Mesendoderm (in vitro differentiated cells): Measurements from ENCODE around the gene PRRT4.

Experiments used
- DNase-seq: peaks from one replicate; pipeline ENCODE4 v3.0.0; 2013
- H2AK5ac ChIP-seq: 2 replicates; pipeline ENCODE4 v1.6.1; 2013; ENCODE audit warnings: low read length, inconsistent platforms
- H2BK120ac ChIP-seq: 2 replicates; pipeline ENCODE4 v1.6.1; 2013; ENCODE audit warnings: low read depth, mild to moderate bottlenecking, low read length, moderate library complexity, mixed read lengths
- H2BK15ac ChIP-seq: replicated peaks from 2 replicates; pipeline ENCODE4 v1.6.1; 2013; ENCODE audit warnings: low read depth, mild to moderate bottlenecking, moderate library complexity
- H2BK5ac ChIP-seq: 2 replicates; pipeline ENCODE4 v1.6.1; 2013; ENCODE audit warnings: low read length, inconsistent platforms
- H3K18ac ChIP-seq: 2 replicates; pipeline ENCODE4 v1.6.1; 2013; ENCODE audit warnings: mild to moderate bottlenecking, low read length, mixed read lengths
- H3K23ac ChIP-seq: one replicate; pipeline ENCODE4 v1.6.1; 2013; ENCODE audit warnings: low read length
- H3K27ac ChIP-seq: 2 replicates; pipeline ENCODE4 v1.5.1; 2013; ENCODE audit warnings: low read depth, mild to moderate bottlenecking, inconsistent platforms, low read length, moderate library complexity
- H3K27me3 ChIP-seq: 2 replicates; pipeline ENCODE4 v1.6.1; 2013; ENCODE audit warnings: low read length, control low read depth, mild to moderate bottlenecking, inconsistent platforms; ENCODE audit not compliant: insufficient read depth, poor library complexity
- H3K36me3 ChIP-seq: 2 replicates; pipeline ENCODE4 v1.6.1; 2013; ENCODE audit warnings: low read length, inconsistent platforms; ENCODE audit not compliant: control insufficient read depth, insufficient read depth
- H3K4ac ChIP-seq: one replicate; pipeline ENCODE4 v1.6.1; 2013; ENCODE audit warnings: low read depth, mild to moderate bottlenecking, low read length, moderate library complexity
- H3K4me1 ChIP-seq: 2 replicates; pipeline ENCODE4 v1.6.1; 2013; ENCODE audit warnings: low read depth, low read length, inconsistent platforms; ENCODE audit not compliant: control insufficient read depth
- H3K4me2 ChIP-seq: 2 replicates; pipeline ENCODE4 v1.6.1; 2013; ENCODE audit warnings: low read length
- H3K4me3 ChIP-seq: 2 replicates; pipeline ENCODE4 v1.5.1; 2013; ENCODE audit warnings: mild to moderate bottlenecking, low read length
- H3K56ac ChIP-seq: one replicate; pipeline ENCODE4 v1.6.1; 2013; ENCODE audit warnings: low read length
- H3K79me1 ChIP-seq: 2 replicates; pipeline ENCODE4 v1.6.1; 2013; ENCODE audit warnings: low read length, inconsistent platforms
- H3K79me2 ChIP-seq: 2 replicates; pipeline ENCODE4 v1.6.1; 2013; ENCODE audit warnings: mild to moderate bottlenecking, low read length; ENCODE audit not compliant: control insufficient read depth, insufficient read depth
- H3K9ac ChIP-seq: 2 replicates; pipeline ENCODE4 v1.6.1; 2013; ENCODE audit warnings: low read length, inconsistent platforms
- H4K5ac ChIP-seq: one replicate; pipeline ENCODE4 v1.6.1; 2013; ENCODE audit warnings: low read length
- H4K8ac ChIP-seq: one replicate; pipeline ENCODE4 v1.6.1; 2013; ENCODE audit warnings: low read depth, mild to moderate bottlenecking, control low read depth, low read length, moderate library complexity
- whole genome bisulfite sequencing: extraction: QIAGEN DNeasy Blood & Tissue Kit; methylation state at CpG from one replicate; pipeline ENCODE4 v1.1.7; 2013; ENCODE audit warnings: low lambda C conversion rate, missing lambda C conversion rate; ENCODE audit not compliant: insufficient coverage; ENCODE audit errors: extremely low coverage; 5-methylcytosine and 5-hydroxymethylcytosine counted together

Gene PRRT4

GRCh38 chr7:128323459-128324367 is 37.8 kb downstream of the PRRT4 start:
- Histone ChIP-seq H3K56ac (no peak overlapping the region), H2AK5ac (no peak overlapping the region), H3K4me3 (no peak overlapping the region), H4K5ac (no peak overlapping the region), H3K18ac (no peak overlapping the region), H2BK15ac (no peak overlapping the region), H3K4me1 (no peaks in the 10 kb centered on the region), H3K9ac (no peak overlapping the region), H3K36me3 (no peaks in the 10 kb centered on the region), H4K8ac (no peak overlapping the region), H3K79me2 (no peaks in the 10 kb centered on the region), H3K4ac (no peak overlapping the region), H3K27ac (no peak overlapping the region), H3K27me3 (no peaks in the 10 kb centered on the region), H3K79me1 (no peaks in the 10 kb centered on the region), H3K23ac (no peak overlapping the region), H2BK120ac (no peak overlapping the region), H3K4me2 (no peak overlapping the region), H2BK5ac (no peak overlapping the region)
- no peak for DNase-seq
- WGBS = no CpG with 5 or more reads among the region's 10 CpGs

- Histone ChIP-seq H2BK5ac (no peak overlapping the region), H3K27ac (no peak overlapping the region), H3K18ac (no peak overlapping the region), H4K8ac (no peak overlapping the region), H3K56ac (no peak overlapping the region), H4K5ac (no peak overlapping the region), H2AK5ac (no peak overlapping the region), H3K79me1 (no peaks in the 10 kb centered on the region), H3K23ac (no peak overlapping the region), H3K27me3 (no peaks in the 10 kb centered on the region), H3K4me2 (no peak overlapping the region), H2BK120ac (no peak overlapping the region), H3K4me1 (no peaks in the 10 kb centered on the region), H3K9ac (no peak overlapping the region), H3K36me3 (no peaks in the 10 kb centered on the region), H3K79me2 (no peaks in the 10 kb centered on the region), H3K4ac (no peak overlapping the region), H3K4me3 (no peak overlapping the region), H2BK15ac (no peak overlapping the region)
- DNase-seq = no peak
Measured at GRCh38 chr7:128323040-128323439, 38.5 kb downstream of the PRRT4 start.

GRCh38 chr7:128322040-128322643 is 39.3 kb downstream of the PRRT4 start:
- Histone ChIP-seq H3K9ac (no peak overlapping the region), H4K5ac (no peak overlapping the region), H3K23ac (no peak overlapping the region), H3K27ac (no peak overlapping the region), H2BK5ac (no peak overlapping the region), H4K8ac (no peak overlapping the region), H3K4me3 (no peak overlapping the region), H2BK15ac (no peak overlapping the region), H3K4ac (no peak overlapping the region), H3K56ac (no peak overlapping the region), H3K4me1 (no peaks in the 10 kb centered on the region), H2BK120ac (no peak overlapping the region), H3K4me2 (no peak overlapping the region), H3K27me3 (no peaks in the 10 kb centered on the region), H3K79me1 (no peaks in the 10 kb centered on the region), H3K79me2 (no peaks in the 10 kb centered on the region), H3K18ac (no peak overlapping the region), H3K36me3 (peaks cover 2% of the 10 kb centered on the region), H2AK5ac (no peak overlapping the region)
- no CpG with 5 or more reads among the region's 3 CpGs for WGBS
- DNase-seq = peak; percentile 55

- no peaks in the 10 kb centered on the region for H3K79me2 ChIP-seq
- no peak overlapping the region for H4K8ac ChIP-seq
- no peak overlapping the region for H4K5ac ChIP-seq
- no peak overlapping the region for H3K4me3 ChIP-seq
- H2BK5ac ChIP-seq = no peak overlapping the region
- no peak overlapping the region for H3K23ac ChIP-seq
- no peak for DNase-seq
- no peak overlapping the region for H3K18ac ChIP-seq
- no peaks in the 10 kb centered on the region for H3K4me1 ChIP-seq
- H2BK15ac ChIP-seq = no peak overlapping the region
- no CpG with 5 or more reads among the region's 5 CpGs for WGBS
- H3K4me2 ChIP-seq = no peak overlapping the region
- H3K79me1 ChIP-seq = no peaks in the 10 kb centered on the region
- no peak overlapping the region for H3K27ac ChIP-seq
- no peaks in the 10 kb centered on the region for H3K27me3 ChIP-seq
- no peak overlapping the region for H2BK120ac ChIP-seq
- H2AK5ac ChIP-seq = no peak overlapping the region
- peaks cover 4% of the 10 kb centered on the region for H3K36me3 ChIP-seq
- no peak overlapping the region for H3K56ac ChIP-seq
- H3K4ac ChIP-seq = no peak overlapping the region
- no peak overlapping the region for H3K9ac ChIP-seq
Measured at GRCh38 chr7:128321044-128321422, 40.5 kb downstream of the PRRT4 start.

GRCh38 chr7:128318691-128319090 is 42.8 kb downstream of the PRRT4 start:
- WGBS = no CpG with 5 or more reads among the region's 5 CpGs
- no peak overlapping the region for H2AK5ac ChIP-seq
- H3K27me3 ChIP-seq = no peaks in the 10 kb centered on the region
- H4K5ac ChIP-seq = no peak overlapping the region
- H2BK5ac ChIP-seq = no peak overlapping the region
- H3K4me1 ChIP-seq = no peaks in the 10 kb centered on the region
- H3K27ac ChIP-seq = no peak overlapping the region
- DNase-seq = no peak
- H4K8ac ChIP-seq = no peak overlapping the region
- no peak overlapping the region for H3K4me2 ChIP-seq
- no peak overlapping the region for H3K9ac ChIP-seq
- no peaks in the 10 kb centered on the region for H3K79me2 ChIP-seq
- no peak overlapping the region for H3K18ac ChIP-seq
- H3K4ac ChIP-seq = no peak overlapping the region
- no peak overlapping the region for H2BK120ac ChIP-seq
- H3K23ac ChIP-seq = no peak overlapping the region
- no peaks in the 10 kb centered on the region for H3K79me1 ChIP-seq
- H3K4me3 ChIP-seq = no peak overlapping the region
- no peak overlapping the region for H2BK15ac ChIP-seq
- H3K36me3 ChIP-seq = peaks cover 7% of the 10 kb centered on the region
- H3K56ac ChIP-seq = no peak overlapping the region
